Measurements from ENCODE around the gene FES.

Gene FES

GRCh38 chr15:90876512-90877170, 7.7 kb upstream of the FES start:
- no peak for DNase-seq (ENCODE audit: low spot score)

GRCh38 chr15:90877315-90877714, 7.0 kb upstream of the FES start:
- no peak for DNase-seq (ENCODE audit: low spot score)

GRCh38 chr15:90877996-90878395, 6.3 kb upstream of the FES start:
- no peak for DNase-seq (ENCODE audit: low spot score)

- no peak for DNase-seq (ENCODE audit: low spot score)
These were observed 5.6 kb upstream of the FES start for GRCh38 chr15:90878660-90879059.

- DNase-seq (ENCODE audit: low spot score), result no peak
These were observed 4.5 kb upstream of the FES start for GRCh38 chr15:90879730-90880366.

GRCh38 chr15:90880381-90881145, 3.7 kb upstream of the FES start:
- no peak for DNase-seq (ENCODE audit: low spot score)

GRCh38 chr15:90881181-90881977, 2.9 kb upstream of the FES start:
- no peak for DNase-seq (ENCODE audit: low spot score)

GRCh38 chr15:90881978-90882721, 2.2 kb upstream of the FES start:
- DNase-seq (ENCODE audit: low spot score), result no peak

GRCh38 chr15:90882781-90883525, 1.4 kb upstream of the FES start:
- no peak for DNase-seq (ENCODE audit: low spot score)

- DNase-seq (ENCODE audit: low spot score), result no peak
These were observed 753 bp upstream of the FES start for GRCh38 chr15:90883526-90883975.

GRCh38 chr15:90884719-90885431, 571 bp downstream of the FES start:
- DNase-seq (ENCODE audit: low spot score), result no peak

GRCh38 chr15:90885432-90886290, 1.4 kb downstream of the FES start:
- DNase-seq (ENCODE audit: low spot score), result peak; percentile 79

GRCh38 chr15:90886291-90886614, 1.9 kb downstream of the FES start:
- no peak for DNase-seq (ENCODE audit: low spot score)

GRCh38 chr15:90887037-90887481, 2.8 kb downstream of the FES start:
- DNase-seq (ENCODE audit: low spot score), result no peak

GRCh38 chr15:90889313-90889730, 5.0 kb downstream of the FES start:
- DNase-seq (ENCODE audit: low spot score), result no peak

- no peak for DNase-seq (ENCODE audit: low spot score)
These were observed 5.6 kb downstream of the FES start for GRCh38 chr15:90889736-90890456.

- no peak for DNase-seq (ENCODE audit: low spot score)
These were observed 6.5 kb downstream of the FES start for GRCh38 chr15:90890839-90891238.

GRCh38 chr15:90891346-90891949, 7.1 kb downstream of the FES start:
- DNase-seq (ENCODE audit: low spot score), result no peak

Data from iPS-NIHi11 (cell line).